GM12873 (cell line): ENCODE measurements around the gene CTTNBP2NL.

Experiments
- TF ChIP-seq, protein P1 (sequence below): IDR thresholded peaks from 2 replicates; pipeline ENCODE4 v1.5.1; 2012; ENCODE audit warnings: low read depth, mild to moderate bottlenecking, moderate library complexity, low read length, control low read depth; ENCODE audit not compliant: insufficient read depth; ENCODE audit errors: missing control alignments

CTTNBP2NL gene

DNA sequence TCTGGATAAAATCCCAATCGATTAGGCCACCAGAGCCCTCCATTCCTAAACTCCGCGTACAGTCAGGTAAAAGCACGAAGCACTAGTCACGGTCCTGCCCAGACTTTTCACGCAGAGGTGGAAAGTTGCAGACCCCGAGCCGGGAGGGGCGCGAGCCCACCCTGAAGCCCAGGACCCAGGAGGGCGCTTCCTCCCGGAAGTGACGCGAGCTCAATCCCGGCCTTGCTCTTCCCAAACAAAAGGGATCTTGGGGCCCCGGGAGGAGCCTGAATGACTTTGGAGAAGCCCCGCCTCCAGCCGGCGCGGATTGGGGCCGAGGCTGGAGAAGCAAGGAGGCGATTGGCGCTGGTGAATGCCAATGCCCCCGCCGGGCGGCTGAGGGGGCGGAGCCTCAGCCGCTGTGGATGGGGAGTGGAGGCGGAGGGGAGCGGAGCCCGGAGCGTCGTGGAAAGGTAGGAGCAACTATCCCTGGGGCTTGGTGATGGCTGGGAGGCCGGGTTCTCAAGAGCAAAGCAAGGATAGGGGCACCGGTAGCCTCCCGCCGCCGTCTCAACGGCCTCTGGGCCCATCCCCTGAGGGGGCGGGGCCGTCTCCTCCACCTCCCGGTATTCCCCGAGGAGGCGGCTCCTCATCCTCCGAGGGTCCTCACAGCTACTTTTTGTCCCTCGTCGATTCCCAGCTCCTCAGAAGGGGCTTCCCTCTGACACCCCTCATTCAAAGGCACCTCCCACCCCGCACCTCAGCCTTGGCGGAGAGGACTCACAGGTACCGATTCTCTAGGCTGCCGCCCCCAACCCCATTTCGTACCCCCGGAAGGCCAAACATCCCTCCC is at the start of gene CTTNBP2NL:
Gene CTTNBP2NL (plus strand): TSS at position 394 of the 832 bp plus-strand sequence. CDS start 19,952 bp downstream, outside the sequence.
- TF ChIP-seq, protein P1, sequence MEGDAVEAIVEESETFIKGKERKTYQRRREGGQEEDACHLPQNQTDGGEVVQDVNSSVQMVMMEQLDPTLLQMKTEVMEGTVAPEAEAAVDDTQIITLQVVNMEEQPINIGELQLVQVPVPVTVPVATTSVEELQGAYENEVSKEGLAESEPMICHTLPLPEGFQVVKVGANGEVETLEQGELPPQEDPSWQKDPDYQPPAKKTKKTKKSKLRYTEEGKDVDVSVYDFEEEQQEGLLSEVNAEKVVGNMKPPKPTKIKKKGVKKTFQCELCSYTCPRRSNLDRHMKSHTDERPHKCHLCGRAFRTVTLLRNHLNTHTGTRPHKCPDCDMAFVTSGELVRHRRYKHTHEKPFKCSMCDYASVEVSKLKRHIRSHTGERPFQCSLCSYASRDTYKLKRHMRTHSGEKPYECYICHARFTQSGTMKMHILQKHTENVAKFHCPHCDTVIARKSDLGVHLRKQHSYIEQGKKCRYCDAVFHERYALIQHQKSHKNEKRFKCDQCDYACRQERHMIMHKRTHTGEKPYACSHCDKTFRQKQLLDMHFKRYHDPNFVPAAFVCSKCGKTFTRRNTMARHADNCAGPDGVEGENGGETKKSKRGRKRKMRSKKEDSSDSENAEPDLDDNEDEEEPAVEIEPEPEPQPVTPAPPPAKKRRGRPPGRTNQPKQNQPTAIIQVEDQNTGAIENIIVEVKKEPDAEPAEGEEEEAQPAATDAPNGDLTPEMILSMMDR, result no peak

- TF ChIP-seq, protein P1, result no peak
Observed at GRCh38 chr1:112346801-112347350, 49.1 kb upstream of the CTTNBP2NL start.

GRCh38 chr1:112356765-112357164 is 39.2 kb upstream of the CTTNBP2NL start:
- TF ChIP-seq, protein P1, result no peak

DNA sequence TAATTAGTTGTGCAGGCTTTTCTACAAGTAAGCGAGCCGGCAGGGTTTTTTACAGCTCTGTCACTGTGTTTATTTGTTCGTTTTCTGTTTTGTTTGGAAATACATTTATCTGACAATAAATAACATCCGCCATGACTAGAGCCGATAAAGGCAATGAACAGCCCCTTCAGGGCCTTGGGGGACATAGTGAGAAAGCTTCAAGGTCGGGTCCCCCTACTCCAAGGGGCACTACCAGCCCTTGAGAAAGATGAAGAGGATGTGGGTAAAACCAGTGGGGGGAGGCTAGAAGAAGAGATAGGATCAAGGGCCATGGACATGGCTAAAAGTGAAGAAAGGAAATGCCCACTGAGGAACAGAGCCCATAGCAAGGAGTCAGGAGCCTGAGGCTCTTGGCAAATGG is 38.5 kb upstream of the CTTNBP2NL start:
- TF ChIP-seq, protein P1, result no peak

- TF ChIP-seq, protein P1, result no peak
Observed at GRCh38 chr1:112358061-112358770, 37.8 kb upstream of the CTTNBP2NL start.

DNA sequence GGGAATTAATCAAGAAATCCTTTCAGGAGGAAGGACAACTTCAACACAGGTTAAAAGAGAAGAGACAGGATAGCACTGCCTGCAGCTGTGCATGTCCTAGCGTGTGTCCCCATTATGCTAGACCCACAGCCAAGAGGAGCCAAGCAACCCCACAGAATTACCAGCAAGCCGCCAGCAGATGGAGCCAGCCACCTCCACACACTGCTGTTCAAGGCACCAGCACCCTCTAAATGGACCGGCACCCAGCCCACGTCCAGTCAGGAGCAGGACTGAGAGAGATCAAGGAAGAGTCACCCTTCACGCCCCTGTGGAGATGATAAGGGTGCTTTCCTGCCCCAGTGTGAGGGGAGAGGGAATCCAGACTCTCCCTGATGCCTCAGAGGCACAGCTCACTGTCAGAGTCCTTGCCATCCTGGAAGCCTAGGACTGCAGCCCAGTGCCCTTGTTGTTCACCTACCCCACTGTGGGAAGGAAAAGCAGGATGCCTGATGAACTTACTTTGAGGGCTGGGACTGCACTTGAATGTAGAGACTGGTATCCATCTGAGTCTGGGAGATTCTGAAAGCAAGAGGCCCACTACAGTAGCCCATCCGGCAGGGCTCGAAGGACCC is 37.1 kb upstream of the CTTNBP2NL start:
- TF ChIP-seq, protein P1, result peak; percentile 94
